ENCODE results near the gene ATXN7L1. TPM values are rescaled to one million over a fixed set of nuclear protein-coding genes. Genes with fewer than 3 reads are reported as not detected.

ATXN7L1 gene
- total RNA-seq, 1 experiment from 2014 or later, result 38.5 TPM

- TF ChIP-seq ZSCAN18 (CRISPR knock-in tag; IDR thresholded peaks at IDR 0.05), result no peak
- no peak for TF ChIP-seq SMAD3 (CRISPR knock-in tag; IDR thresholded peaks at IDR 0.05; ENCODE audit: borderline replicate concordance)
- TF ChIP-seq ETV6 (CRISPR knock-in tag; IDR thresholded peaks at IDR 0.05), result no peak
- no peak for TF ChIP-seq NR1H2 (CRISPR knock-in tag; IDR thresholded peaks at IDR 0.05)
Measured at GRCh38 chr7:105577251-105577650, 299.1 kb downstream of the ATXN7L1 start (continued).

- CTCF ChIA-PET, result interaction anchor here (2.2 kb wide), 1 partner anchor 40 kb away, joined by 7 read pairs; the partner anchor contains the start of gene RINT1
- POLR2A ChIA-PET, result no interaction called here
- no peak for ATAC-seq
Measured at GRCh38 chr7:105571891-105572290, 304.5 kb downstream of the ATXN7L1 start.

More at GRCh38 chr7:105571891-105572290, 304.5 kb downstream of the ATXN7L1 start:
- H3K9me3 Mint-ChIP-seq, result peaks cover 4% of the 10 kb centered on the region
- TF ChIP-seq FOXP1 (CRISPR knock-in tag; IDR thresholded peaks at IDR 0.05; ENCODE audit: borderline replicate concordance), result no peak
- TF ChIP-seq GABPB1 (CRISPR knock-in tag; IDR thresholded peaks at IDR 0.05), result no peak
- no peak for TF ChIP-seq MLX (CRISPR knock-in tag; IDR thresholded peaks at IDR 0.05)
- no peak for TF ChIP-seq ESRRA (CRISPR knock-in tag; IDR thresholded peaks at IDR 0.05; ENCODE audit: borderline replicate concordance)
- no peak for TF ChIP-seq FOXP4 (CRISPR knock-in tag; IDR thresholded peaks at IDR 0.05)
- TF ChIP-seq AFF4 (CRISPR knock-in tag; IDR thresholded peaks at IDR 0.05; ENCODE audit: borderline replicate concordance), result no peak
- no peak for TF ChIP-seq STAT6 (CRISPR knock-in tag; conservative IDR thresholded peaks at IDR 0.05; ENCODE audit: low read depth)
- no peak for TF ChIP-seq FOXJ3 (CRISPR knock-in tag; IDR thresholded peaks at IDR 0.05; ENCODE audit: borderline replicate concordance)
- TF ChIP-seq ATF2 (CRISPR knock-in tag; IDR thresholded peaks at IDR 0.05; ENCODE audit: borderline replicate concordance, low read depth), result no peak
- no peak for TF ChIP-seq IRF1 (CRISPR knock-in tag; IDR thresholded peaks at IDR 0.05)
- no peak for TF ChIP-seq E2F4 (CRISPR knock-in tag; IDR thresholded peaks at IDR 0.05; ENCODE audit: borderline replicate concordance, low read depth)
- no peaks in the 10 kb centered on the region for H3K27me3 Mint-ChIP-seq (ENCODE audit: low read depth)
- no peak overlapping the region for H3K4me3 Mint-ChIP-seq
- no peaks in the 10 kb centered on the region for H3K4me1 Mint-ChIP-seq
- DNase-seq (ENCODE audit: low spot score), result no peak
- H3K27ac Mint-ChIP-seq, result no peak overlapping the region
- peaks cover 14% of the 10 kb centered on the region for H3K36me3 Mint-ChIP-seq
